T-cell (primary cell): ENCODE results near the gene LYPD6. TPM values are rescaled to one million over a fixed set of nuclear protein-coding genes. Genes with fewer than 3 reads are reported as not detected.

Experiments
- ATAC-seq, 4 experiments: fragments of 200-7000 bp in 3 of 4; fragments of 150-1000 bp in 1 of 4; cut with Tn5 transposase; replicated peaks in 1 of 4; 1 replicate in 3 of 4; 2 replicates in 1 of 4; pipeline ENCODE4 v1.10.0; 2021; ENCODE audit warnings: moderate library complexity in 3 of 4, mild to moderate bottlenecking in 2 of 4, moderate number of reproducible peaks in 1 of 4
- CTCF ChIA-PET, 2 donors: fragments of 300-600 bp; sonication (Branson Sonifier 250); formaldehyde crosslinking; loops; one replicate each; lab custom pipeline; 2022; ENCODE audit warnings: antibody characterized with exemption in 2 of 2; lab: Charles Lee
- POLR2A ChIA-PET, 2 donors: fragments of 300-600 bp; sonication (Branson Sonifier 250); formaldehyde crosslinking; loops; one replicate each; lab custom pipeline; 2022; ENCODE audit warnings: antibody characterized with exemption in 2 of 2; lab: Charles Lee
- DNase-seq, 35 experiments: peaks; one replicate each; pipeline versions ENCODE4 v3.0.0 to v3.0.0-alpha.2; 2013 to 2023
- H3K27ac ChIP-seq: one replicate; pipeline ENCODE4 v1.5.1; 2013; ENCODE audit warnings: low read length
- H3K27me3 ChIP-seq, 2 experiments: replicated peaks in 1 of 2; 1 replicate in 1 of 2; 2 replicates in 1 of 2; pipeline versions ENCODE4 v1.6.1 to v1.7.0; 2013; ENCODE audit warnings: low read length in 1 of 2, mixed read lengths in 1 of 2; ENCODE audit not compliant: control insufficient read depth in 2 of 2, insufficient read depth in 2 of 2; ENCODE audit errors: extremely low read depth in 1 of 2
- H3K36me3 ChIP-seq, 2 donors: 1 replicate in 1 of 2; 2 replicates in 1 of 2; pipeline versions ENCODE4 v1.6.1 to v1.7.0; 2013; ENCODE audit warnings: low read length in 1 of 2; ENCODE audit not compliant: control insufficient read depth in 2 of 2, insufficient read depth in 1 of 2; ENCODE audit errors: extremely low read depth in 1 of 2
- H3K4me1 ChIP-seq, 2 experiments: 1 replicate in 1 of 2; 2 replicates in 1 of 2; pipeline versions ENCODE4 v1.6.1 to v1.7.0; 2013; ENCODE audit warnings: low read length in 2 of 2, mixed read lengths in 1 of 2; ENCODE audit not compliant: insufficient read depth in 2 of 2, control insufficient read depth in 1 of 2; ENCODE audit errors: extremely low read depth in 1 of 2
- H3K4me3 ChIP-seq, 2 donors: 1 replicate in 1 of 2; 2 replicates in 1 of 2; pipeline versions ENCODE4 v1.5.1 to v1.7.0; 2013; ENCODE audit warnings: mild to moderate bottlenecking in 2 of 2, low read length in 1 of 2, moderate library complexity in 1 of 2; ENCODE audit not compliant: control insufficient read depth in 1 of 2; ENCODE audit errors: extremely low read depth in 1 of 2
- H3K9me3 ChIP-seq: 2 replicates; pipeline ENCODE4 v1.7.0; 2013
- H3K27ac Mint-ChIP-seq, 2 donors: one replicate each; pipeline ENCODE4 v1.8.0; 2020 to 2021; ENCODE audit warnings: mild to moderate bottlenecking in 2 of 2, mixed read lengths in 2 of 2
- H3K27me3 Mint-ChIP-seq, 2 donors: one replicate each; pipeline ENCODE4 v1.8.0; 2021 to 2022; ENCODE audit warnings: mixed read lengths in 2 of 2
- H3K36me3 Mint-ChIP-seq: one replicate; pipeline ENCODE4 v1.8.0; 2021; ENCODE audit warnings: mixed read lengths
- H3K4me1 Mint-ChIP-seq, 3 donors: one replicate each; pipeline ENCODE4 v1.8.0; 2020 to 2022; ENCODE audit warnings: mixed read lengths in 3 of 3, mild to moderate bottlenecking in 1 of 3
- H3K4me3 Mint-ChIP-seq, 3 donors: one replicate each; pipeline ENCODE4 v1.8.0; 2020 to 2022; ENCODE audit warnings: mild to moderate bottlenecking in 3 of 3, mixed read lengths in 3 of 3, moderate library complexity in 3 of 3
- H3K9me3 Mint-ChIP-seq, 3 donors: one replicate each; pipeline ENCODE4 v1.8.0; 2020 to 2022; ENCODE audit warnings: mixed read lengths in 3 of 3
- WGBS: methylation state at CpG from one replicate; pipeline ENCODE4 v1.1.5; 2013; ENCODE audit warnings: missing lambda C conversion rate; ENCODE audit not compliant: insufficient coverage; 5-methylcytosine and 5-hydroxymethylcytosine counted together
- total RNA-seq, 35 experiments: library from RNA in 6 of 35; stranded (reverse) in 6 of 35; fragments of 120-200 nt in 1 of 35; gene quantifications; one replicate each; pipeline versions ENCODE4 v1.2.1 to v1.2.4 and lab custom pipeline; 2013 to 2026

Gene LYPD6
- total RNA-seq, 5 donors from 2014 or later (not counting 1 experiment from before 2014, with no cell fraction given) = not detected

- H3K9me3 ChIP-seq = no peaks in the 10 kb centered on the region
- CTCF ChIA-PET = no interaction called here
- peaks cover 0 to 6% of the 10 kb centered on the region in 2 experiments for H3K27me3 ChIP-seq
- H3K4me3 ChIP-seq = no peak overlapping the region
- POLR2A ChIA-PET = no interaction called here
- H3K4me1 Mint-ChIP-seq = no peaks in the 10 kb centered on the region
- no peaks in the 10 kb centered on the region for H3K36me3 Mint-ChIP-seq
- ATAC-seq (no peak), DNase-seq (no peak)
- no peaks in the 10 kb centered on the region for H3K36me3 ChIP-seq
- no peak overlapping the region for H3K27ac ChIP-seq
- no peaks in the 10 kb centered on the region for H3K9me3 Mint-ChIP-seq
- no peak overlapping the region for H3K4me3 Mint-ChIP-seq
- WGBS = no CpG with 5 or more reads among the region's 2 CpGs
- H3K4me1 ChIP-seq = no peaks in the 10 kb centered on the region
- peaks cover 3 to 12% of the 10 kb centered on the region in 2 donors for H3K27me3 Mint-ChIP-seq
- H3K27ac Mint-ChIP-seq = no peak overlapping the region
Observed at GRCh38 chr2:149400997-149401396, 70.6 kb downstream of the LYPD6 start.

DNA sequence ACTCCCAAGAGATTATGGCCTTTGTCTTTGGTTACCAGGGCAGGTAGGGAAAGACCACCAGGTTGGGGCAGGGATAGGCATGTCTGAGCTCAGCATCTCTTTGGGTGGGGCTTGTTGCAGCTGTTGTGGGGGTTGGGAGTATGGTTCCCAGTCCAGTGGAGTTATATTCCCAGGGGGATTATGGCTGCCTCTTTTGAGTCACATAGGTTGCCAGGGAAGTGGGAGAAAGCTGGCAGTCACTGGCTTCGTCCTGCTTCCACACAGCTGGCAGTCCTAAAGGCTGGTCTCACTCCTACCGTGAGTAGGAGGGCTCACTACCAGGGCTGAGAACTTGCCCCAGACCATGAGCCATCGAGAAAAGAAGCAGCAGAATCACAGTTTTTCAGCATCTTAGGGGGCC lies 79.1 kb downstream of the LYPD6 start:
- H3K36me3 Mint-ChIP-seq = no peaks in the 10 kb centered on the region
- POLR2A ChIA-PET = no interaction called here
- no peak overlapping the region for H3K4me3 Mint-ChIP-seq
- WGBS = 43% methylated on average over 3 of the region's 3 CpGs
- H3K27me3 Mint-ChIP-seq = peaks cover 0 to 5% of the 10 kb centered on the region in 2 donors
- H3K4me1 ChIP-seq = no peaks in the 10 kb centered on the region
- H3K9me3 Mint-ChIP-seq = peaks cover 0 to 4% (median 0%) of the 10 kb centered on the region in 3 donors
- H3K36me3 ChIP-seq = no peaks in the 10 kb centered on the region
- CTCF ChIA-PET = no interaction called here
- DNase-seq (no peak), ATAC-seq (no peak)
- H3K27me3 ChIP-seq = peaks cover 0 to 6% of the 10 kb centered on the region in 2 experiments
- H3K4me3 ChIP-seq = no peak overlapping the region
- no peak overlapping the region for H3K27ac ChIP-seq
- no peaks in the 10 kb centered on the region for H3K4me1 Mint-ChIP-seq
- H3K27ac Mint-ChIP-seq = no peak overlapping the region
- no peaks in the 10 kb centered on the region for H3K9me3 ChIP-seq

GRCh38 chr2:149410701-149411484 lies 80.5 kb downstream of the LYPD6 start:
- DNase-seq (no peak), ATAC-seq (no peak)
- Histone ChIP-seq H3K36me3 (no peaks in the 10 kb centered on the region), H3K27ac (no peak overlapping the region), H3K4me1 (no peaks in the 10 kb centered on the region), H3K4me3 (no peak overlapping the region), H3K9me3 (no peaks in the 10 kb centered on the region), H3K27me3 (peaks cover 0 to 6% of the 10 kb centered on the region in 2 experiments)
- Mint-ChIP-seq H3K4me3 (no peak overlapping the region), H3K27ac (no peak overlapping the region), H3K36me3 (no peaks in the 10 kb centered on the region), H3K27me3 (peaks cover 4 to 5% of the 10 kb centered on the region in 2 donors), H3K9me3 (peaks cover 0 to 4% (median 0%) of the 10 kb centered on the region in 3 donors), H3K4me1 (no peaks in the 10 kb centered on the region)
- CTCF ChIA-PET = interaction anchor here in 1 of 2 donors (0.6 kb wide), 1 partner anchor 924 kb away, joined by 3 read pairs; no protein-coding TSS in a partner anchor
- WGBS = 100% methylated on average over 1 of the region's 6 CpGs
- POLR2A ChIA-PET = no interaction called here

GRCh38 chr2:149413487-149413886 lies 83.1 kb downstream of the LYPD6 start:
- ATAC-seq (no peak), DNase-seq (no peak)
- Mint-ChIP-seq H3K27me3 (peaks cover 5% of the 10 kb centered on the region in 2 donors), H3K9me3 (no peaks in the 10 kb centered on the region), H3K27ac (no peak overlapping the region), H3K4me1 (no peaks in the 10 kb centered on the region), H3K4me3 (no peak overlapping the region), H3K36me3 (no peaks in the 10 kb centered on the region)
- ChIA-PET CTCF (no interaction called here), POLR2A (no interaction called here)
- H3K4me1 ChIP-seq = no peaks in the 10 kb centered on the region
- no peaks in the 10 kb centered on the region for H3K9me3 ChIP-seq
- H3K4me3 ChIP-seq = no peak overlapping the region
- no peaks in the 10 kb centered on the region for H3K36me3 ChIP-seq
- WGBS = 50% methylated on average over 1 of the region's 2 CpGs
- peaks cover 0 to 6% of the 10 kb centered on the region in 2 experiments for H3K27me3 ChIP-seq
- H3K27ac ChIP-seq = no peak overlapping the region

DNA sequence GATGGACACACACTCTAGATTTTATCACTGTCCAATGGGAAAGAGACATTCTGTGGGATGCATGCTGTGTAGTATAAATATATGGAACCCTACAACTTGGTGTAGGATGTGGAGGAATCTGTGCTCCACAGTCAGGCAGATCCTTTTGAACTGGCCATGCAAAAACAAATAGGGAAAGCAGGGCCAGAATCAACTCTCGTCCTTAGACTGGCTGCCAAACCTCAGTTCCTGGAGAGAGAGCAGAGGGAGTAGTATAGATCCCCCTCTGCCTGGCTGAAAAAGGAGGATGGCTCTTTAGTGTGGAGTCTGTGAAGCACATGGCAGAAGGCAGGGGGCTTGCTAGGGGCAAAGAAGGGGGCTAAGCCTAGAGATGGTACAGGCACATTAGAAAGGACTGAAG lies 84.7 kb downstream of the LYPD6 start:
- ChIA-PET CTCF (no interaction called here), POLR2A (no interaction called here)
- ATAC-seq (no peak), DNase-seq (no peak)
- H3K36me3 ChIP-seq = no peaks in the 10 kb centered on the region
- no peak overlapping the region for H3K27ac ChIP-seq
- Mint-ChIP-seq H3K4me1 (no peaks in the 10 kb centered on the region), H3K4me3 (no peak overlapping the region), H3K27me3 (peaks cover 4 to 8% of the 10 kb centered on the region in 2 donors), H3K36me3 (no peaks in the 10 kb centered on the region), H3K27ac (no peak overlapping the region), H3K9me3 (no peaks in the 10 kb centered on the region)
- H3K9me3 ChIP-seq = no peaks in the 10 kb centered on the region
- WGBS = 43% methylated on average over 1 of the region's 1 CpG
- H3K4me1 ChIP-seq = no peaks in the 10 kb centered on the region
- no peaks in the 10 kb centered on the region for H3K27me3 ChIP-seq
- no peak overlapping the region for H3K4me3 ChIP-seq

DNA sequence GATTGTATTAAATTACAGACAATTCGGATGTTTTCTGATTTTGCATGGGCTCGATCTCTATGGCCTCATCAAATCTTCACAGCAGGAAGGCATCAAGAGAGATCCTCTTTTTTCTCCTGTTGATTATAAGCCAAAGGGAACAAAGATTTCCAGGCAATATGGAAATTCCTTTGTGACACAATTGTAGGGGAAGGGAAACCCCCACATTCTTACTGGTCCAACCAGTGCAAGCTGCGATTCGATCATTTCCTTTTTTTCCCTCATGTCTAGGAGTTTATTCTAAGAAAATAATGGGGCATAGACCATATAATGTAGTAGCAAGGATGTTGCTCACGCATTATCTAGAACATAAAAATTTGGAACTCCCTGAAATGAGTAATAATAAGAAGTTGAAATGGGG lies 87.7 kb downstream of the LYPD6 start:
- Histone ChIP-seq H3K4me1 (no peaks in the 10 kb centered on the region), H3K4me3 (no peak overlapping the region), H3K27ac (no peak overlapping the region), H3K27me3 (no peaks in the 10 kb centered on the region), H3K9me3 (no peaks in the 10 kb centered on the region), H3K36me3 (no peaks in the 10 kb centered on the region)
- Mint-ChIP-seq H3K4me3 (no peak overlapping the region), H3K36me3 (no peaks in the 10 kb centered on the region), H3K27ac (no peak overlapping the region), H3K4me1 (no peaks in the 10 kb centered on the region), H3K27me3 (peaks cover 0 to 8% of the 10 kb centered on the region in 2 donors), H3K9me3 (no peaks in the 10 kb centered on the region)
- DNase-seq (no peak), ATAC-seq (no peak)
- no CpG with 5 or more reads among the region's 5 CpGs for WGBS
- CTCF ChIA-PET = no interaction called here
- POLR2A ChIA-PET = no interaction called here
